Measurements from ENCODE around the gene PHLDA3. TPM values are rescaled to one million over a fixed set of nuclear protein-coding genes. Genes with fewer than 3 reads are reported as not detected.
A peak's percentile ranks its signal among the peaks of the same experiment; 100 is the strongest.

The PHLDA3 gene
- total and polyA plus RNA-seq, 2 of the 13 experiments (the other 11 are each of a cell fraction or from before 2014, with no cell fraction given), result 16.7 to 33.6 TPM

DNA sequence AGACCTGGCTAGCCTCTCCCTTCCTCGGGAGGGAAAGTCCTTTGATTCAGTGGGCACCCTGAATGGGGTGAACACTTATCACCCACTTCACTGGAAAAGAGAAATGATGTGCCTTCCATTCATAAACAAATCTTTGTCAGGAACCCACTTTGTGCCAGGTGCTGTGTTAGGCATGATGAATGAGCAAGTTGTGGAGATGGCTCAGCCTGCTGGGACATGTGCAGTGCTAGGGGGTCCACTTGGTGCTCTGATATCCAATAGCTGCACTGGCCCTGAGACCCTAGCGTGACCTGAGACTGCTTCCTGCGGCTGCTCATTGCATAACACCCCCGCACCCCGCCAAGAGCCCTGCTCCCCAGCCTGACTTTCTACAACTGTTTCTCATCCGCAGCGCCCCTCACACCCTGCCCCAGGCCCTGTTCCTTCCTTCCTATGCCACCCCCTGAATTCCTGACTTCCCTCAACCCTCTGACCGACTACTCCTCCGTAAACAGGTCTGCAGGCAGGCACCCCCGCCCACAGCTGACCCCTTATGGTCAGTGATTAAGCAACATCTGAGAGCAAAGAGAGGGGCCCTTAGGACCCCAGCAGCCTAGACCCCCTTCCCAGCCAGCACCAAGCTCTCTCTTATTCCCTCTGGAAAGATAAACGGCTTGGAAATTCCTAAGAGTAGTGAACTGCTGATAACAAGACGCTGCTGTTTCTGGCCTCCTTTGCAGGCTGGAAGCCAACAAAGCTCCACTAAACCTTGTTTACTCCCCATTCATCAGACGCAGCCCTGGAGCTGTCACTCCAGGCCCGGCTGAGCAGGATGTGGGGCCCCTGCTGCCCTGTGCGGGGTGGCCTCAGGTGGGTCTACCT lies 25.0 kb upstream of the PHLDA3 start (continued):
- TF ChIP-seq ZNF704 (CRISPR knock-in tag; IDR thresholded peaks at IDR 0.05; ENCODE audit: borderline replicate concordance) (no peak), NFE2 (CRISPR knock-in tag; IDR thresholded peaks at IDR 0.05) (no peak), ZFP36 (IDR thresholded peaks at IDR 0.05; ENCODE audit: borderline replicate concordance, low read depth, low read length, partially characterized antibody) (no peak), CREBL2 (CRISPR knock-in tag; IDR thresholded peaks at IDR 0.05; ENCODE audit: borderline replicate concordance) (no peak), ZNF484 (CRISPR knock-in tag; IDR thresholded peaks at IDR 0.05; ENCODE audit: borderline replicate concordance, low read depth) (no peak), MTA1 (CRISPR knock-in tag; IDR thresholded peaks at IDR 0.05; ENCODE audit: borderline replicate concordance) (peak; percentile 45; the same call in 1 of the 2 replicates), HDAC2 (CRISPR knock-in tag; IDR thresholded peaks at IDR 0.05) (peak; percentile 38), SIX4 (CRISPR knock-in tag; IDR thresholded peaks at IDR 0.05) (no peak), MAZ (IDR thresholded peaks at IDR 0.05; ENCODE audit: borderline replicate concordance, low read depth, low read length) (no peak), MAZ (CRISPR knock-in tag; IDR thresholded peaks at IDR 0.05; ENCODE audit: low read depth) (no peak), ZNF275 (CRISPR knock-in tag; IDR thresholded peaks at IDR 0.05; ENCODE audit: borderline replicate concordance) (no peak), ZNF569 (CRISPR knock-in tag; IDR thresholded peaks at IDR 0.05; ENCODE audit: borderline replicate concordance) (no peak), ZNF883 (CRISPR knock-in tag; IDR thresholded peaks at IDR 0.05; ENCODE audit: not compliant biosample characterization) (no peak), TEF (CRISPR knock-in tag; IDR thresholded peaks at IDR 0.05) (no peak), ZNF841 (CRISPR knock-in tag; IDR thresholded peaks at IDR 0.05; ENCODE audit: borderline replicate concordance) (no peak)
- TF ChIP-seq, protein P1, sequence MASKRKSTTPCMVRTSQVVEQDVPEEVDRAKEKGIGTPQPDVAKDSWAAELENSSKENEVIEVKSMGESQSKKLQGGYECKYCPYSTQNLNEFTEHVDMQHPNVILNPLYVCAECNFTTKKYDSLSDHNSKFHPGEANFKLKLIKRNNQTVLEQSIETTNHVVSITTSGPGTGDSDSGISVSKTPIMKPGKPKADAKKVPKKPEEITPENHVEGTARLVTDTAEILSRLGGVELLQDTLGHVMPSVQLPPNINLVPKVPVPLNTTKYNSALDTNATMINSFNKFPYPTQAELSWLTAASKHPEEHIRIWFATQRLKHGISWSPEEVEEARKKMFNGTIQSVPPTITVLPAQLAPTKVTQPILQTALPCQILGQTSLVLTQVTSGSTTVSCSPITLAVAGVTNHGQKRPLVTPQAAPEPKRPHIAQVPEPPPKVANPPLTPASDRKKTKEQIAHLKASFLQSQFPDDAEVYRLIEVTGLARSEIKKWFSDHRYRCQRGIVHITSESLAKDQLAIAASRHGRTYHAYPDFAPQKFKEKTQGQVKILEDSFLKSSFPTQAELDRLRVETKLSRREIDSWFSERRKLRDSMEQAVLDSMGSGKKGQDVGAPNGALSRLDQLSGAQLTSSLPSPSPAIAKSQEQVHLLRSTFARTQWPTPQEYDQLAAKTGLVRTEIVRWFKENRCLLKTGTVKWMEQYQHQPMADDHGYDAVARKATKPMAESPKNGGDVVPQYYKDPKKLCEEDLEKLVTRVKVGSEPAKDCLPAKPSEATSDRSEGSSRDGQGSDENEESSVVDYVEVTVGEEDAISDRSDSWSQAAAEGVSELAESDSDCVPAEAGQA (IDR thresholded peaks at IDR 0.05; ENCODE audit: low read depth), result no peak
- TF ChIP-seq, protein P1 (CRISPR knock-in tag; IDR thresholded peaks at IDR 0.05; ENCODE audit: borderline replicate concordance), result no peak
